SU-DHL-6 (cell line): ENCODE measurements around the gene MAPT.

ENCODE experiments used
- EZH2phosphoT487 ChIP-seq: fragments of 200-600 bp; sonication (generic), shearing (Covaris generic); conservative IDR thresholded peaks from 2 replicates; pipeline ENCODE4 v1.6.1; 2018; ENCODE audit warnings: mild to moderate bottlenecking, antibody characterized with exemption, low read length, moderate library complexity, mixed read lengths
- TF ChIP-seq, protein P1 (sequence below): fragments of 200-600 bp; sonication (generic); IDR thresholded peaks from one replicate; pipeline ENCODE4 v1.5.1; 2017; ENCODE audit warnings: antibody characterized with exemption, mild to moderate bottlenecking, low read length, moderate library complexity; ENCODE audit not compliant: insufficient read depth, poor library complexity, severe bottlenecking

DNA sequence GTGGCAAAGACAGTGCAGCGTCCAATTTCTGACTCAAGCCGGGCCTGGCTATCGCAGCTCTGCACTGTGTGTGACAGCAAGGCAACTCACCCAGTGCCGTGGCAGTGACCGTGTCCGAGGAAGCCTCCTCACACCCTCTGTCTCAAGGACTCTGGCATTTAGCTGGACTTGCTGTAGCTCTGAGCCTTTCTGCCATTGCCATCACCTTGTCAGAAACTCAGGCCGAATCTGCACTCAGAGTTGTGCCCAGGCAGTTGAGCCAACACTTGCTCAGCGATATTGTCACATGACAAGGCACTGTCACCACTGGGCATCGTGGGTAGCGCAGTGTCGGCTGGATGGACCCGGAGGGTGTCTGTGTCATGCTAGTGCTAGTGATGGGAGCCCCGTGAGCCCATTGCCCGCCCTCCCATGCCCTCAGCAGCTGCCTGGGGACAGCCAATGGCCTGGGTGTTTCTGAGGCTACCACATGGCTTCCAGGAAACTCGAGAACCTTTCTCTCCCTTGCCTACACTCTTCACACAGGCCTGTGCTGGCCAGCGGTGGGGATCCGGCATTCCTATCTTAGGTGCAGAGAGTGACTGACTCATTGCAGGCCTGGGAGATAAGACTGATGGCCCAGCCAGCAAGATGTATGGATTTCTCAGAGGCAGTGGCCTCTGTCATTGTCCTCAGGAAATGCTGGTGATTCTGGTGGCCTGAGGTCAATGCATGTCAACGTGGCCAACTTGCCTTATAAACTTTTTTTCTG lies 82.6 kb downstream of the MAPT start:
- TF ChIP-seq, protein P1, sequence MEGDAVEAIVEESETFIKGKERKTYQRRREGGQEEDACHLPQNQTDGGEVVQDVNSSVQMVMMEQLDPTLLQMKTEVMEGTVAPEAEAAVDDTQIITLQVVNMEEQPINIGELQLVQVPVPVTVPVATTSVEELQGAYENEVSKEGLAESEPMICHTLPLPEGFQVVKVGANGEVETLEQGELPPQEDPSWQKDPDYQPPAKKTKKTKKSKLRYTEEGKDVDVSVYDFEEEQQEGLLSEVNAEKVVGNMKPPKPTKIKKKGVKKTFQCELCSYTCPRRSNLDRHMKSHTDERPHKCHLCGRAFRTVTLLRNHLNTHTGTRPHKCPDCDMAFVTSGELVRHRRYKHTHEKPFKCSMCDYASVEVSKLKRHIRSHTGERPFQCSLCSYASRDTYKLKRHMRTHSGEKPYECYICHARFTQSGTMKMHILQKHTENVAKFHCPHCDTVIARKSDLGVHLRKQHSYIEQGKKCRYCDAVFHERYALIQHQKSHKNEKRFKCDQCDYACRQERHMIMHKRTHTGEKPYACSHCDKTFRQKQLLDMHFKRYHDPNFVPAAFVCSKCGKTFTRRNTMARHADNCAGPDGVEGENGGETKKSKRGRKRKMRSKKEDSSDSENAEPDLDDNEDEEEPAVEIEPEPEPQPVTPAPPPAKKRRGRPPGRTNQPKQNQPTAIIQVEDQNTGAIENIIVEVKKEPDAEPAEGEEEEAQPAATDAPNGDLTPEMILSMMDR = no peak
- no peak for TF ChIP-seq EZH2phosphoT487
